Measurements from ENCODE around the gene SHROOM1.
A peak's percentile ranks its signal among the peaks of the same experiment; 100 is the strongest.

Gene SHROOM1

GRCh38 chr5:132825033-132825833 is 5.2 kb downstream of the SHROOM1 start:
- no peak for DNase-seq

- no peak for DNase-seq
Measured at GRCh38 chr5:132824426-132824825, 6.0 kb downstream of the SHROOM1 start.

GRCh38 chr5:132823481-132824050 is 6.9 kb downstream of the SHROOM1 start:
- DNase-seq: peak in 1 of 56 donors; percentile 57

GRCh38 chr5:132822650-132823480 is 7.6 kb downstream of the SHROOM1 start:
- DNase-seq: peak in 18 of 56 donors; percentile 23 to 62 (median 42)

- DNase-seq: peak in 34 of 56 donors; percentile 21 to 77 (median 49)
Measured at GRCh38 chr5:132821791-132822190, 8.7 kb downstream of the SHROOM1 start.

- peak in 5 of 56 donors; percentile 31 to 75 (median 70) for DNase-seq
Measured at GRCh38 chr5:132821350-132821749, 9.1 kb downstream of the SHROOM1 start.

- peak in 55 of 56 donors; percentile 60 to 98 (median 88) for DNase-seq
Measured at GRCh38 chr5:132820162-132820754, 10.2 kb downstream of the SHROOM1 start.

- DNase-seq: peak in 22 of 56 donors; percentile 25 to 62 (median 41)
Measured at GRCh38 chr5:132819468-132819867, 11.0 kb downstream of the SHROOM1 start.

- DNase-seq: no peak
Measured at GRCh38 chr5:132817011-132817410, 13.4 kb downstream of the SHROOM1 start.

GRCh38 chr5:132816554-132816953 is 13.9 kb downstream of the SHROOM1 start:
- DNase-seq: no peak

- DNase-seq: no peak
Measured at GRCh38 chr5:132816083-132816482, 14.4 kb downstream of the SHROOM1 start.

GRCh38 chr5:132815454-132815853 is 15.0 kb downstream of the SHROOM1 start:
- DNase-seq: no peak

GRCh38 chr5:132814503-132815294 is 15.7 kb downstream of the SHROOM1 start:
- peak in 9 of 56 donors; percentile 35 to 63 (median 50) for DNase-seq

GRCh38 chr5:132813599-132814502 is 16.6 kb downstream of the SHROOM1 start:
- peak in 36 of 56 donors; percentile 27 to 77 (median 56) for DNase-seq

- DNase-seq: peak in 44 of 56 donors; percentile 25 to 82 (median 59)
Measured at GRCh38 chr5:132812781-132813598, 17.5 kb downstream of the SHROOM1 start, which contains the start of gene SOWAHA. TSS of gene SOWAHA (plus strand) at chr5:132813302. CDS start at chr5:132813622, 320 bp downstream.

- peak in 2 of 56 donors; percentile 15 to 21 for DNase-seq
Measured at GRCh38 chr5:132812123-132812765, 18.2 kb downstream of the SHROOM1 start.

- DNase-seq: no peak
Measured at GRCh38 chr5:132810605-132811004, 19.8 kb downstream of the SHROOM1 start.

GRCh38 chr5:132808866-132809265 is 21.6 kb downstream of the SHROOM1 start:
- DNase-seq: no peak

Data from amygdala (tissue), 56 donors.